ENCODE results near the gene EXD3. TPM values are rescaled to one million over a fixed set of nuclear protein-coding genes. Genes with fewer than 3 reads are reported as not detected.
A peak's percentile ranks its signal among the peaks of the same experiment; 100 is the strongest.

The EXD3 gene
- total and polyA plus RNA-seq, 2 of the 13 experiments (the other 11 are each of a cell fraction or from before 2014, with no cell fraction given), result 2.7 to 4.8 TPM

- peak; percentile 67; the same call in 1 of the 2 replicates for TF ChIP-seq HBP1 (CRISPR knock-in tag; IDR thresholded peaks at IDR 0.05; ENCODE audit: low read depth)
- peak; percentile 29; the same call in 1 of the 2 replicates for TF ChIP-seq TARDBP (CRISPR knock-in tag; IDR thresholded peaks at IDR 0.05)
- TF ChIP-seq ZNF772 (CRISPR knock-in tag; IDR thresholded peaks at IDR 0.05), result peak; percentile 95
- no peak for TF ChIP-seq EHMT2 (IDR thresholded peaks at IDR 0.05; ENCODE audit: borderline replicate concordance, low read depth, low read length)
- TF ChIP-seq CERS6 (CRISPR knock-in tag; IDR thresholded peaks at IDR 0.05), result no peak
- TF ChIP-seq TAF1 (CRISPR knock-in tag; IDR thresholded peaks at IDR 0.05), result peak; percentile 85
- no peak for TF ChIP-seq ZNF230 (CRISPR knock-in tag; IDR thresholded peaks at IDR 0.05)
- TF ChIP-seq ZNF691 (CRISPR knock-in tag; IDR thresholded peaks at IDR 0.05; ENCODE audit: borderline replicate concordance, low read depth), result peak; percentile 68; the same call in 1 of the 2 replicates
- TF ChIP-seq FOXP1 (IDR thresholded peaks at IDR 0.05), result no peak
- peak; percentile 20 for TF ChIP-seq FOXP1 (CRISPR knock-in tag; IDR thresholded peaks at IDR 0.05)
- no peak for TF ChIP-seq HHEX (CRISPR knock-in tag; IDR thresholded peaks at IDR 0.05)
- TF ChIP-seq ZNF878 (CRISPR knock-in tag; IDR thresholded peaks at IDR 0.05), result 0 out of 2 replicates have a peak, but pooled peaks have one; percentile 55
- no peak for TF ChIP-seq ZNF850 (CRISPR knock-in tag; conservative IDR thresholded peaks at IDR 0.05)
- no peak for TF ChIP-seq KDM5B (CRISPR knock-in tag; IDR thresholded peaks at IDR 0.05; ENCODE audit: borderline replicate concordance)
- TF ChIP-seq ZNF335 (CRISPR knock-in tag; IDR thresholded peaks at IDR 0.05), result peak; percentile 81; the same call in 1 of the 2 replicates
- TF ChIP-seq ZNF646 (CRISPR knock-in tag; IDR thresholded peaks at IDR 0.05), result no peak
- TF ChIP-seq HNF4G (IDR thresholded peaks at IDR 0.05; ENCODE audit: borderline replicate concordance, low read depth, low read length), result 0 out of 2 replicates have a peak, but pooled peaks have one; percentile 5
- no peak; the same call in 1 of the 2 replicates for TF ChIP-seq HNF4G (CRISPR knock-in tag; IDR thresholded peaks at IDR 0.05; ENCODE audit: borderline replicate concordance, low read depth)
- TF ChIP-seq TMF1 (CRISPR knock-in tag; IDR thresholded peaks at IDR 0.05; ENCODE audit: low read depth), result no peak; the same call in 1 of the 2 replicates
- peak; percentile 23 for TF ChIP-seq MAZ (IDR thresholded peaks at IDR 0.05; ENCODE audit: borderline replicate concordance, low read depth, low read length)
- peak; percentile 61 for TF ChIP-seq MAZ (CRISPR knock-in tag; IDR thresholded peaks at IDR 0.05; ENCODE audit: low read depth)
Observed at GRCh38 chr9:137277329-137278041, 145.5 kb downstream of the EXD3 start, which contains the start of gene TOR4A (continued).
